SK-N-SH (cell line): ENCODE data around the gene USO1. TPM values are rescaled to one million over a fixed set of nuclear protein-coding genes. Genes with fewer than 3 reads are reported as not detected.
A peak's percentile ranks its signal among the peaks of the same experiment; 100 is the strongest.

Experiments used
- CTCF ChIA-PET: fragments of 300-600, 350-600 bp; formaldehyde crosslinking; extraction: SDS; loops from one replicate; lab custom pipeline; 2021; lab: Yijun Ruan, JAX
- POLR2A ChIA-PET: fragments of 350-600 bp; sonication (Branson Sonifier 250); formaldehyde crosslinking; extraction: SDS; loops from one replicate; lab custom pipeline; 2020; ENCODE audit warnings: antibody characterized with exemption, inconsistent platforms; lab: Yijun Ruan, JAX
- DNase-seq: peaks from one replicate; pipeline ENCODE4 v3.0.0; 2012
- H2AFZ ChIP-seq: fragments of 200-600 bp; sonication (generic); 2 replicates; pipeline ENCODE4 v1.8.1; 2016; ENCODE audit warnings: antibody characterized with exemption, mild to moderate bottlenecking, low read depth
- H3F3A ChIP-seq: fragments of 200-600 bp; sonication (generic); replicated peaks from 2 replicates; pipeline ENCODE3; 2016; ENCODE audit warnings: antibody characterized with exemption, mild to moderate bottlenecking; ENCODE audit not compliant: insufficient read depth
- H3K27ac ChIP-seq, 2 experiments: fragments of 200-500 bp in 1 of 2; fragments of 200-600 bp in 1 of 2; sonication (Bioruptor generic) in 1 of 2; sonication (generic), shearing (Covaris generic) in 1 of 2; 2 replicates each; pipeline versions ENCODE4 v1.5.1 to v1.6.1; 2014 to 2016; ENCODE audit warnings: low read depth in 2 of 2, inconsistent platforms in 1 of 2, low read length in 1 of 2, mild to moderate bottlenecking in 1 of 2, mixed read lengths in 1 of 2
- H3K27me3 ChIP-seq: fragments of 200-600 bp; sonication (generic), shearing (Covaris generic); 2 replicates; pipeline ENCODE4 v1.6.1; 2016; ENCODE audit warnings: mixed run types; ENCODE audit not compliant: insufficient read depth
- H3K36me3 ChIP-seq, 2 experiments: fragments of 200-500 bp in 1 of 2; fragments of 200-600 bp in 1 of 2; sonication (Bioruptor generic) in 1 of 2; sonication (generic) in 1 of 2; replicated peaks in 1 of 2; 2 replicates each; pipeline versions ENCODE3 to v1.5.1; 2014 to 2016; ENCODE audit warnings: low read length in 1 of 2, mild to moderate bottlenecking in 1 of 2; ENCODE audit not compliant: insufficient read depth in 2 of 2, control insufficient read depth in 1 of 2
- H3K4me1 ChIP-seq, 2 experiments: fragments of 200-500 bp in 1 of 2; fragments of 200-600 bp in 1 of 2; sonication (Bioruptor generic) in 1 of 2; sonication (generic), shearing (Covaris generic) in 1 of 2; 2 replicates each; pipeline versions ENCODE4 v1.5.1 to v1.6.1; 2014 to 2016; ENCODE audit warnings: low read depth in 1 of 2, low read length in 1 of 2, mixed run types in 1 of 2; ENCODE audit not compliant: insufficient read depth in 2 of 2, control insufficient read depth in 1 of 2
- H3K4me2 ChIP-seq: fragments of 200-600 bp; sonication (generic), shearing (Covaris generic); 2 replicates; pipeline ENCODE4 v1.6.1; 2017; ENCODE audit warnings: mixed run types
- H3K4me3 ChIP-seq, 2 experiments: fragments of 200-500 bp in 1 of 2; fragments of 200-600 bp in 1 of 2; sonication (Bioruptor generic) in 1 of 2; sonication (generic), shearing (Covaris generic) in 1 of 2; 2 replicates each; pipeline versions ENCODE4 v1.5.1 to v1.8.1; 2014 to 2016; ENCODE audit warnings: low read depth in 2 of 2, inconsistent platforms in 1 of 2, low read length in 1 of 2, mild to moderate bottlenecking in 1 of 2, mixed read lengths in 1 of 2, moderate library complexity in 1 of 2
- H3K79me2 ChIP-seq: fragments of 200-600 bp; sonication (generic); 2 replicates; pipeline ENCODE4 v1.8.1; 2017; ENCODE audit warnings: mild to moderate bottlenecking; ENCODE audit not compliant: insufficient read depth
- H3K9ac ChIP-seq: fragments of 200-600 bp; sonication (generic); 2 replicates; pipeline ENCODE4 v1.6.1; 2017; ENCODE audit warnings: mixed run types
- H3K9me2 ChIP-seq: fragments of 200-600 bp; sonication (generic); 2 replicates; pipeline ENCODE4 v1.6.1; 2017; ENCODE audit warnings: mixed run types
- H3K9me3 ChIP-seq: fragments of 200-600 bp; sonication (generic); 2 replicates; pipeline ENCODE4 v1.6.1; 2017; ENCODE audit warnings: mixed run types, mild to moderate bottlenecking, moderate library complexity
- H4K20me1 ChIP-seq: fragments of 200-600 bp; sonication (generic); 2 replicates; pipeline ENCODE4 v1.6.1; 2017; ENCODE audit warnings: mild to moderate bottlenecking, mixed run types; ENCODE audit not compliant: insufficient read depth
- CHD2 ChIP-seq: fragments of 150-350 bp; IDR thresholded peaks from 2 replicates; pipeline ENCODE4 v1.6.1; 2018; ENCODE audit warnings: low read length; ENCODE audit not compliant: partially characterized antibody
- CTCF ChIP-seq: fragments of 200-600 bp; sonication (generic); IDR thresholded peaks from 2 replicates; pipeline ENCODE4 v1.6.1; 2017; ENCODE audit warnings: antibody characterized with exemption, mild to moderate bottlenecking, moderate library complexity
- EP300 ChIP-seq, 2 experiments: IDR thresholded peaks; 2 replicates each; pipeline versions ENCODE4 v1.4.0 to v1.6.1; 2012; ENCODE audit warnings: borderline replicate concordance in 1 of 2, low read depth in 1 of 2, low read length in 1 of 2
- EZH2phosphoT487 ChIP-seq: fragments of 200-600 bp; sonication (generic); IDR thresholded peaks from 2 replicates; pipeline ENCODE4 v1.6.1; 2017; ENCODE audit warnings: low read depth, mixed run types, mild to moderate bottlenecking, antibody characterized with exemption, moderate library complexity, borderline replicate concordance
- FOXM1 ChIP-seq: IDR thresholded peaks from 2 replicates; pipeline ENCODE4 v1.4.0; 2012; ENCODE audit warnings: low read depth, mild to moderate bottlenecking
- GABPA ChIP-seq: IDR thresholded peaks from 2 replicates; pipeline ENCODE4 v1.4.0; 2012; ENCODE audit warnings: low read depth, mild to moderate bottlenecking
- GATA2 ChIP-seq: sonication (generic); formaldehyde crosslinking; IDR thresholded peaks from 2 replicates; pipeline ENCODE4 v1.5.0; 2020; ENCODE audit warnings: mild to moderate bottlenecking, missing genetic modification reagents
- MEF2A ChIP-seq: IDR thresholded peaks from 2 replicates; pipeline ENCODE4 v1.4.0; 2012; ENCODE audit warnings: low read depth, borderline replicate concordance
- MXI1 ChIP-seq: IDR thresholded peaks from 2 replicates; pipeline ENCODE4 v1.6.1; 2012; ENCODE audit warnings: mild to moderate bottlenecking, low read depth, low read length, improper control_type of control experiment
- NFIC ChIP-seq: IDR thresholded peaks from 2 replicates; pipeline ENCODE4 v1.4.0; 2012; ENCODE audit warnings: borderline replicate concordance
- PBX3 ChIP-seq: IDR thresholded peaks from 2 replicates; pipeline ENCODE4; 2012
- RAD21 ChIP-seq: IDR thresholded peaks from 2 replicates; pipeline ENCODE4 v1.6.1; 2012; ENCODE audit warnings: mild to moderate bottlenecking, low read length
- RFX5 ChIP-seq: IDR thresholded peaks from 2 replicates; pipeline ENCODE4 v1.6.1; 2012; ENCODE audit warnings: mild to moderate bottlenecking, improper control_type of control experiment, low read length
- RXRA ChIP-seq: IDR thresholded peaks from 2 replicates; pipeline ENCODE4 v1.4.0; 2012; ENCODE audit warnings: low read depth, mild to moderate bottlenecking, borderline replicate concordance
- SIN3A ChIP-seq: IDR thresholded peaks from 2 replicates; pipeline ENCODE4 v1.6.1; 2012; ENCODE audit warnings: low read depth, mild to moderate bottlenecking, low read length, moderate library complexity, borderline replicate concordance
- TAF1 ChIP-seq: IDR thresholded peaks from 2 replicates; pipeline ENCODE4 v1.6.1; 2012; ENCODE audit warnings: low read depth, mild to moderate bottlenecking, low read length, moderate library complexity, borderline replicate concordance
- TCF12 ChIP-seq: IDR thresholded peaks from 2 replicates; pipeline ENCODE4 v1.4.0; 2012
- TEAD4 ChIP-seq: IDR thresholded peaks from 2 replicates; pipeline ENCODE4 v1.4.0; 2012; ENCODE audit warnings: mild to moderate bottlenecking, borderline replicate concordance; ENCODE audit not compliant: insufficient read depth
- USF1 ChIP-seq: IDR thresholded peaks from 2 replicates; pipeline ENCODE4 v1.4.0; 2012; ENCODE audit warnings: low read depth, borderline replicate concordance
- YY1 ChIP-seq: IDR thresholded peaks from 2 replicates; pipeline ENCODE4 v1.4.0; 2012; ENCODE audit warnings: low read depth, mild to moderate bottlenecking
- WGBS: methylation state at CpG from one replicate; pipeline ENCODE4 v1.1.6; 2017; ENCODE audit warnings: low lambda C conversion rate; 5-methylcytosine and 5-hydroxymethylcytosine counted together
- polyA plus RNA-seq, 3 experiments: library from polyadenylated mRNA; depleted of rRNA; stranded (reverse); fragments of >200 nt; gene quantifications; 2 replicates each; pipeline ENCODE4 v1.2.3, GENCODE V29; 2012
- TF ChIP-seq, protein P1 (sequence below): IDR thresholded peaks from 2 replicates; pipeline ENCODE4 v1.4.0; 2012; ENCODE audit warnings: low read depth, borderline replicate concordance

USO1 gene
- polyA plus RNA-seq, 1 of the 3 experiments (the other 2 are of a cell fraction) = 25.6 TPM

DNA sequence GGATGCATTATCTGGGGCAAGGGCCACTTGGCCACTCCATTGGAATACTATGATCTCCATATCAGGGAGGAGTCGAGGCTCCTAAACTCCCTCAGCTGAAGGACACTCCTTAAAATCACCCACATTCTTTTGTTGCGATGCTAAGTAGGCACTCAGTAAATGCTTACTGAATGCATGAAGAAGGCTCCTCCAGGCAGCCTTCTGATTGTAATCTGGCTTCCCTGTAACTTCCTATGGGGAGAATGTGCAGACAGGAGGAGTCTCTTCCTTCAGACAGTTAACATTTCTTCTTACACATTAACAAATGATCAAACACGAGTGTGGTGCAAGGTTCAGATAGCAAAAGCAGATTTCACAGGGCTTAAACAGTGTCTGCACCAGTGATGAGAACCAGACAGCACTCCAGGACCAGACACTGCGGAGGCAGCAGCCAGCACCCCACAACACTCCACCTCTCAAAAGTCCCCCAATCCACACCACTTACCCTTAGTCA is 21.4 kb upstream of the USO1 start (continued):
- TF ChIP-seq EZH2phosphoT487 (no peak), NFIC (no peak), SIN3A (no peak), GATA2 (CRISPR knock-in tag) (peak; percentile 74), YY1 (no peak), EP300 (IDR thresholded peaks at IDR 0.05; ENCODE audit: borderline replicate concordance in 1 of 2, low read depth in 1 of 2, low read length in 1 of 2) (peak in 1 of 2 experiments; percentile 55; a peak in 1 of 4 replicates), MEF2A (no peak), FOXM1 (no peak), TEAD4 (no peak), TAF1 (no peak)

- no peaks in the 10 kb centered on the region for H3K27me3 ChIP-seq
- H3K9ac ChIP-seq = no peak overlapping the region
- peaks cover 0 to 11% of the 10 kb centered on the region in 2 experiments; a peak in 1 of 4 replicates for H3K4me1 ChIP-seq
- H3K27ac ChIP-seq = no peak overlapping the region
- no peaks in the 10 kb centered on the region for H3K79me2 ChIP-seq
- H4K20me1 ChIP-seq = no peaks in the 10 kb centered on the region
- H3K36me3 ChIP-seq = peaks cover 0 to 7% of the 10 kb centered on the region in 2 experiments
- no peak overlapping the region for H3K4me2 ChIP-seq
- TF ChIP-seq MEF2A = no peak
- no peak for TF ChIP-seq MXI1
- TF ChIP-seq PBX3 = no peak
- TF ChIP-seq TEAD4 = no peak
- no peak for TF ChIP-seq CTCF
- TF ChIP-seq GABPA = no peak
- TF ChIP-seq, protein P1, sequence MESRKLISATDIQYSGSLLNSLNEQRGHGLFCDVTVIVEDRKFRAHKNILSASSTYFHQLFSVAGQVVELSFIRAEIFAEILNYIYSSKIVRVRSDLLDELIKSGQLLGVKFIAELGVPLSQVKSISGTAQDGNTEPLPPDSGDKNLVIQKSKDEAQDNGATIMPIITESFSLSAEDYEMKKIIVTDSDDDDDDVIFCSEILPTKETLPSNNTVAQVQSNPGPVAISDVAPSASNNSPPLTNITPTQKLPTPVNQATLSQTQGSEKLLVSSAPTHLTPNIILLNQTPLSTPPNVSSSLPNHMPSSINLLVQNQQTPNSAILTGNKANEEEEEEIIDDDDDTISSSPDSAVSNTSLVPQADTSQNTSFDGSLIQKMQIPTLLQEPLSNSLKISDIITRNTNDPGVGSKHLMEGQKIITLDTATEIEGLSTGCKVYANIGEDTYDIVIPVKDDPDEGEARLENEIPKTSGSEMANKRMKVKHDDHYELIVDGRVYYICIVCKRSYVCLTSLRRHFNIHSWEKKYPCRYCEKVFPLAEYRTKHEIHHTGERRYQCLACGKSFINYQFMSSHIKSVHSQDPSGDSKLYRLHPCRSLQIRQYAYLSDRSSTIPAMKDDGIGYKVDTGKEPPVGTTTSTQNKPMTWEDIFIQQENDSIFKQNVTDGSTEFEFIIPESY = no peak
- TF ChIP-seq RFX5 = no peak
- TF ChIP-seq RXRA = no peak
- TF ChIP-seq TCF12 = no peak
- no peak for TF ChIP-seq CHD2
- no peak for TF ChIP-seq GATA2 (CRISPR knock-in tag)
- TF ChIP-seq USF1 = no peak
- TF ChIP-seq YY1 = no peak
- no peak for TF ChIP-seq FOXM1
- no peak for TF ChIP-seq RAD21
- WGBS = 94% methylated on average over 6 of the region's 6 CpGs
- H3K9me3 ChIP-seq = no peaks in the 10 kb centered on the region
- H3K4me3 ChIP-seq = no peak overlapping the region
- POLR2A ChIA-PET = no interaction called here
- DNase-seq = no peak
- no peaks in the 10 kb centered on the region for H3F3A ChIP-seq
- CTCF ChIA-PET = interaction anchor here (0.7 to 1.0 kb wide), 3 partner anchors 14 to 1556 kb away, joined by 3 to 4 read pairs (median 4); partner anchors contain the start of gene USO1
- H2AFZ ChIP-seq = no peak overlapping the region
- no peaks in the 10 kb centered on the region for H3K9me2 ChIP-seq
These were observed 19.0 kb upstream of the USO1 start for GRCh38 chr4:75705198-75705977.
